Breast epithelium (tissue), 3 donors: Measurements from ENCODE around the gene SIK2.

Source experiments
- CTCF ChIP-seq, 3 donors: fragments of 450-650 bp; IDR thresholded peaks; one replicate each; pipeline ENCODE4 v1.5.1; 2016 to 2017; ENCODE audit warnings: antibody characterized with exemption in 3 of 3, mild to moderate bottlenecking in 3 of 3, moderate library complexity in 3 of 3
- POLR2AphosphoS5 ChIP-seq, 3 donors: sonication (generic); formaldehyde crosslinking; IDR thresholded peaks; one replicate each; pipeline ENCODE4 v1.6.1; 2017; ENCODE audit warnings: antibody characterized with exemption in 3 of 3

GRCh38 chr11:111765320-111765983, 163.2 kb downstream of the SIK2 start:
- TF ChIP-seq CTCF (IDR thresholded peaks at IDR 0.05) (no peak), POLR2AphosphoS5 (IDR thresholded peaks at IDR 0.05) (no peak)
